Uterus (tissue), 4 donors: ENCODE measurements around the gene DYRK2. TPM values are rescaled to one million over a fixed set of nuclear protein-coding genes. Genes with fewer than 3 reads are reported as not detected.

Experiments used
- DNase-seq, 2 donors: peaks; one replicate each; pipeline ENCODE4 v3.0.0-alpha.2; 2019 to 2020
- H3K27ac ChIP-seq, 2 donors: fragments of 200-600 bp; sonication (generic); 1 replicate in 1 of 2; 2 replicates in 1 of 2; pipeline ENCODE4 v1.5.1; 2016 to 2018
- H3K27me3 ChIP-seq, 2 donors: fragments of 200-600 bp; sonication (generic); one replicate each; pipeline ENCODE4 v1.5.1; 2018 to 2019; ENCODE audit warnings: control low read depth in 1 of 2
- H3K36me3 ChIP-seq, 2 donors: fragments of 200-600 bp; sonication (generic); one replicate each; pipeline ENCODE4 v1.5.1; 2019; ENCODE audit warnings: control low read depth in 1 of 2
- H3K4me1 ChIP-seq, 2 donors: fragments of 200-600 bp; sonication (generic); one replicate each; pipeline ENCODE4 v1.5.1; 2018 to 2019; ENCODE audit warnings: control low read depth in 1 of 2
- H3K4me3 ChIP-seq, 2 donors: fragments of 200-600 bp; sonication (generic); 1 replicate in 1 of 2; 2 replicates in 1 of 2; pipeline ENCODE4 v1.5.1; 2018 to 2019; ENCODE audit warnings: mild to moderate bottlenecking in 1 of 2
- H3K9me3 ChIP-seq, 2 donors: fragments of 200-600 bp; sonication (generic); one replicate each; pipeline ENCODE4 v1.5.1; 2019; ENCODE audit warnings: control low read depth in 1 of 2
- CTCF ChIP-seq, 4 experiments: fragments of 200-600 bp in 2 of 4; fragments of 450-650 bp in 2 of 4; sonication (generic) in 2 of 4; IDR thresholded peaks; one replicate each; pipeline ENCODE4 v1.5.1; 2016 to 2019; ENCODE audit warnings: antibody characterized with exemption in 4 of 4, mild to moderate bottlenecking in 2 of 4, moderate library complexity in 1 of 4
- POLR2A ChIP-seq, 2 donors: fragments of 450-650 bp; IDR thresholded peaks; one replicate each; pipeline ENCODE4 v1.6.1; 2016; ENCODE audit warnings: antibody characterized with exemption in 2 of 2, mild to moderate bottlenecking in 1 of 2, moderate library complexity in 1 of 2
- intact Hi-C: fragments of 100-400 bp; cut with DNase I; formaldehyde crosslinking; loops from one replicate; pipeline ENCODE4 v1.15.1; 2023; ENCODE audit warnings: low total_unique reads
- total RNA-seq, 4 donors: library from RNA; depleted of rRNA in 3 of 4; stranded (reverse); fragments of >200 nt in 3 of 4; gene quantifications; one replicate each; pipeline versions ENCODE4 v1.1.0 to v1.2.4, GENCODE V29; 2014 to 2023
- donor health status: DM: yes; HTN: yes; CAD: no.

The DYRK2 gene
- total RNA-seq, 4 donors from 2014 or later: 21.5 to 59.7 (median 34.7) TPM

- Histone ChIP-seq H3K36me3 (no peaks in the 10 kb centered on the region), H3K27me3 (no peaks in the 10 kb centered on the region), H3K4me3 (no peak overlapping the region), H3K27ac (no peak overlapping the region), H3K9me3 (no peaks in the 10 kb centered on the region), H3K4me1 (no peaks in the 10 kb centered on the region)
- DNase-seq: no peak
- intact Hi-C loops: no loop called here
- no peak for TF ChIP-seq CTCF (IDR thresholded peaks at IDR 0.05)
- TF ChIP-seq POLR2A (IDR thresholded peaks at IDR 0.05): no peak
Measured at GRCh38 chr12:67617629-67618028, 30.9 kb upstream of the DYRK2 start.

DNA sequence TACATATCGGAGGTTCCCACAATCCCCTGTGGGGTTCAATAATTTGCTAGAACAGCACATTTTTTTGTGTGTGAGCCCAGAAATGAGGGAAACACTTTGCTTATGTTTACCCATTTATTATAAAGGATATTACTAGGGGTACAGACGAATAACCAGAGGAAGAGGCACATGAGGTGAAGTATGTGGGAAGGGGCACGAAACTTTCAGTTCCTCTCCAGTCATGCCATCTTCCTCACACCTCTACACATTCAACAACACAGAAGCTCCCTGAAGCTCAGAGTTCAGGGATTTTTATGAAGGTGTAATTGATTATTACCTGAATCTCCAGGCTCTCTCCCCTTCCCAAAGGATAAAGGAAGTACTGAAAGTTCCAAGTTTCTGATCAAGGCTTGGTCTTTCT is 30.2 kb upstream of the DYRK2 start:
- H3K27ac ChIP-seq: no peak overlapping the region
- no peak for TF ChIP-seq POLR2A (IDR thresholded peaks at IDR 0.05)
- TF ChIP-seq CTCF (IDR thresholded peaks at IDR 0.05): no peak
- H3K27me3 ChIP-seq: no peaks in the 10 kb centered on the region
- H3K4me1 ChIP-seq: no peaks in the 10 kb centered on the region
- no peak for DNase-seq
- H3K4me3 ChIP-seq: no peak overlapping the region
- H3K36me3 ChIP-seq: no peaks in the 10 kb centered on the region
- no peaks in the 10 kb centered on the region for H3K9me3 ChIP-seq
- intact Hi-C loops: no loop called here

DNA sequence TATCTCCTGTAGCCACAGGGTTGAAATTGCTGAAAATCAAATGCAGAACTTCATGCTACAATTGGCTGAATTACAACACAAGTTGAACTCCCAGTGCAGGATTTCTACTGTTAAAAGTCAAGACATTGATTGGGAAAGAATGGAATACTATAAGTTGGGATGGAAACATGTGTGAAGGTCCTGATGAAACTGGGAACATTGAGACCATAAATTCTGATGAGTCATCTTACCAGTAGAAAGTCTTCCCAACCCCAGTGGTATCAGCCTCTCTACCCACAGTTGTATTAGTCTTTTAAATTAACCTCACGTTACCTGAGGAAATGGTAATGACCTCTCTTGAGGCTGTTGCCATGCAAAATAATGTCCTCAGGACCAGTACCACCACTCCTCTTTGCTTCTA is 27.4 kb upstream of the DYRK2 start:
- Histone ChIP-seq H3K4me3 (no peak overlapping the region), H3K9me3 (no peaks in the 10 kb centered on the region), H3K27me3 (no peaks in the 10 kb centered on the region), H3K27ac (no peak overlapping the region), H3K36me3 (no peaks in the 10 kb centered on the region), H3K4me1 (no peaks in the 10 kb centered on the region)
- intact Hi-C loops: no loop called here
- TF ChIP-seq CTCF (IDR thresholded peaks at IDR 0.05) (no peak), POLR2A (IDR thresholded peaks at IDR 0.05) (no peak)
- DNase-seq: no peak

- H3K4me1 ChIP-seq: no peaks in the 10 kb centered on the region
- no peak for DNase-seq
- H3K27me3 ChIP-seq: no peaks in the 10 kb centered on the region
- intact Hi-C loops: no loop called here
- H3K4me3 ChIP-seq: no peak overlapping the region
- H3K27ac ChIP-seq: no peak overlapping the region
- no peaks in the 10 kb centered on the region for H3K36me3 ChIP-seq
- no peaks in the 10 kb centered on the region for H3K9me3 ChIP-seq
- TF ChIP-seq POLR2A (IDR thresholded peaks at IDR 0.05): no peak
Measured at GRCh38 chr12:67621926-67622325, 26.6 kb upstream of the DYRK2 start.

DNA sequence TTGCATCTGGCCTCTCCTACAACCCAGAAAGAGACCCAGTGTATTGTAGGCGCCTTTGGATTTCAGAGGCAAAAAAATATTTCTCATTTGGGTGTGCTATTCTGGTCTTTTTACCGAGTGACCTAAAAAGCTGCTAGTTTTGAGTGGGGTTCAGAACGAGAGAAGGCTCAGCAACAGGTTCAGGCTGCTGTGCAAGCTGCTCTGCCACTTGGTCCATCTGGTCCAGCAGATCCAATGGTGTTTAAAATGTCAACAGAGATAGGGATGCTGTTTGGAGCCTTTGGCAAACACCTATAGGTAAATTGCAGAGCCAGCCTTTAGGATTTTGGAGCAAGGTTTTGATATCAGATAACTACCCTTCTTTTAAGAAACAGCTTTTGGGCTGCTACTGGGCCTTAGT is 25.3 kb upstream of the DYRK2 start:
- Histone ChIP-seq H3K4me3 (no peak overlapping the region), H3K36me3 (no peaks in the 10 kb centered on the region), H3K9me3 (no peaks in the 10 kb centered on the region), H3K27ac (no peak overlapping the region), H3K4me1 (no peaks in the 10 kb centered on the region), H3K27me3 (no peaks in the 10 kb centered on the region)
- DNase-seq: no peak
- intact Hi-C loops: no loop called here
- TF ChIP-seq CTCF (IDR thresholded peaks at IDR 0.05) (no peak), POLR2A (IDR thresholded peaks at IDR 0.05) (no peak)

- DNase-seq: no peak
- H3K4me1 ChIP-seq: no peaks in the 10 kb centered on the region
- no peak for TF ChIP-seq CTCF (IDR thresholded peaks at IDR 0.05)
- no peak for TF ChIP-seq POLR2A (IDR thresholded peaks at IDR 0.05)
- H3K9me3 ChIP-seq: no peaks in the 10 kb centered on the region
- intact Hi-C loops: no loop called here
- no peaks in the 10 kb centered on the region for H3K27me3 ChIP-seq
- no peak overlapping the region for H3K4me3 ChIP-seq
- H3K27ac ChIP-seq: no peak overlapping the region
- no peaks in the 10 kb centered on the region for H3K36me3 ChIP-seq
Measured at GRCh38 chr12:67624355-67624754, 24.2 kb upstream of the DYRK2 start.
